Hippocampal formation (tissue), 2 donors: ENCODE results near the gene SUPV3L1.
A peak's percentile ranks its signal among the peaks of the same experiment; 100 is the strongest.
"Not testable (repeated sequence)": the region's sequence is repeated elsewhere in the genome, so short reads cannot be mapped to it uniquely, and the experiment has no call there.

Experiments used
- DNase-seq, 2 donors: peaks; one replicate each; lab custom pipeline; 2025; lab: John Stamatoyannopoulos, UW

Gene SUPV3L1

DNA sequence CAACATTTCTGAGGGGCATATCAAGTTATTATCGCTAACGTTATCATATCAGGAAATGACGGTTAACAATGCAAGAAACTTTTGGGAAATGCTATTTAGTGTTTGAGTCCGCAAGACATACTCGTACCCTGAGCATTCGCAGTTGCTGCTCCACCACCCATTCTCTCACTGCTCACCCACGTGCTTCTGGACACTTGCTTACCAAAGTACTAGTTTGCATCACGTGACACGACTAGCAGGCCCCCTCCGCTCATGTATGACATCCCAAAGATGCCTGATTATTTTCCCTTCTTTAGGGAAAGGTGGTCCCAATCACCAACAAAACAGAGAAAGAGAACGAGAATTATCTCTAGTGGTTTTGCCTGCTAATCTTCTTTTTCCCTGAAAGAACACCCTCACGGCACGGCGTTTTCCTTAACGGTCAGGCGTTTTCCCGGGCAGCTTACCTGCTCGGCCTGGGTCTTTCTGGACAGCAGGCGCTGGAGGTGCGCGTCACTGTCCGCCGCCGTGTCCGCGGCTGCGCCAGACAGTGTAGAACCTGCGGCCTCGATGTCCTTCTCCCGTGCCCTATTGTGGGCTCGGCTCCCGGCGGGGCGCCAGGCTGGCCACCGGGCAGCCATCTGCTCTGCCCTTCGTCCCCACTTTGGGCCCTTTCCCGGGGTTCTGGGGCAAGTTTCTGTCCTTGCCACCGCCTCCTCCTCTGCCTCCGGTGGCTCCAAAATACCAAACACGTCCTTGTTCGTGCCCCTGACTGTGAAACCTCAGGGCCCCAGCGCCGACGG lies at the start of gene SUPV3L1:
Gene SUPV3L1 (plus strand): TSS at position 492 of the 782 bp plus-strand sequence. CDS start 58 bp downstream, at position 550.
- DNase-seq: peak; percentile 88 to 99

DNA sequence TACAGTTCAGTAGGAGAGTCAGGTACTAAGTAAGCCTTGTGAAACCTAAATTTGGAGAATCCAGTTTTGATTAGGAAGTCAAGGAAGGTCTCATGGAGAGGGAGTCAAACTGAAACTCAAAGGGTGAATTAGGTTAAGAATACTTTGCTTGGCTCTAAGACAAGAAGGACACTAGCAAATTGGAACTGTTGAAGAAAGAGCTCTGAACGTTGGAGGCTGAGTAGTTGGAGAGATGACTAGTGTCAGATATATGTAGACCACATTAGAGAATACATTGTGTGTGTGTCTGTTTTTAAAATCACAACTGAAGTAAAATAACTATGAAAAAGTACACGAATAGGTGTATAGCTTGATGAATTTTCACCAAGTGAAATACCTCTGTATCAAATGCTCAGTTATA lies 49.8 kb upstream of the SUPV3L1 start:
- DNase-seq: no peak

DNA sequence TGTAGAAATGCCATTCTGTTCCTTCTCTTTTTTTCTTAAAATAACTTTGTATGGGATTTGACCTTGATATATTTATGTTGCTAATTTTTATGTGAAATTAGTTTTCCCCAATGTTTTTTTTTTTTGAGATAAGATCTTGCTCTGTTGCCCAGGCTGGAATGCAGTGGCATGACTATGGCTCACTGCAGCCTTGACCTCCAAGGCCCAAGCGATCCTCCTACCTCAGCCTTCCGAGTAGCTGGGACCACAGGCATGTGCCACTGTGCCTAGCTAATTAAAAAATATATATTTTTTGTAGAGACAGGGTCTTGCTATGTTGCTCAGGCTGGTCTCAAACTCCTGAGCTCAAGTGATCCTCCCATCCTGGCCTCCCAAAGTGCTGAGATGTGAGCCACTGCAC lies 40.1 kb upstream of the SUPV3L1 start:
- no peak for DNase-seq

DNA sequence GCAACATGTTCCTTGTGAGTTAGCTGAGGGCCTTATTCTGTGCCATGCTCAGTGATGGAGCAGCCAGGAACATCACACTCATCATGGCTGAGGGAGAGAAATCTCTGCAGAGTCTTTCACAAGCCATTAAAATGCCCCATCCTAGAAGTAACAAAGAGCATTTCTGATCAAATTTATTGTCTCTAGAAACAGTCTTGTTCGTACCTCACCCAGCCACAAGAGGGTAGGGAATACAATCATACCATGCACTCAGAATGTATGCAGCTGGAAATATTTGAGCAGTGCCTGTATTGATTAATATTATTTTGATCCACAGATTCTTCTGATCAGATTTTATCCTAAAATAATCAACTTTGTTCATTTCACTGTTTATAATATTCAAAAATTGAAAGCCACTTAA lies 38.7 kb upstream of the SUPV3L1 start:
- no peak for DNase-seq

DNA sequence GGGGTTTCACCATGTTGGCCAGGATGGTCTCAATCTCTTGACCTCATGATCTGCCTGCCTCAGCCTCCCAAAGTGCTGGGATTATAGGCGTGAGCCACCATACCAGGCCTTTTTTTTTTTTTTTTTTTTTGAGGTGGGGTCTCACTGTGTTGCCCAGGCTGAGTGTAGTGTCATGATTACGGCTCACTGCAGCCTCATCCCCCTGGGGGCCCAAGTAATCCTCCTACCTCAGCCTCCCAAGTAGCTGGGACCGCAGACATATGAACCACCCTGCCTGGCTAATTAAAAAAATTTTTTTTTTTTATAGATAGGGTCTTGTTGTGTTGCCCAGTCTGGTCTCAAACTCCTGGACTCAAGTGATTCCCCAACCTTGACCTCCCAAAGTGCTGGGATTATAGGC lies 38.0 kb upstream of the SUPV3L1 start:
- DNase-seq: not testable (repeated sequence)

DNA sequence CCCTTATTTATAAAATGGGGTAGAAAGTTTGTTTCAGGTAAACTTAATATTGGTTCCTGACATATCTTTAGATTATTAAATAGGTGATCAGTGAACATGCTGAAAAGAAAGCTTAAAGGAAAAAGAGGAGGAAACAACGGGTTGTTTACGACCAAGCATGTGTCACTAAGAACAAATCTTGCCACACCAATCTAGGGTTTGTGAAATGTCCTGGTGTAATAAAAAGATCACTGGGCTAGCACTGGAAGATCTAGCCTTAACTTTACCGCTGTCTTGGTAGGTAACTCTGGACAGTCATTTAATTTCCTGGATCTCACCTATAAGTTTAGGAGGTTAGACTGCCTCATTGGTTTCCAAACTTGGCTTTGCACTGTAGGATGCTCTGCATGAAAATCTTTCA lies 37.1 kb upstream of the SUPV3L1 start:
- no peak for DNase-seq

DNA sequence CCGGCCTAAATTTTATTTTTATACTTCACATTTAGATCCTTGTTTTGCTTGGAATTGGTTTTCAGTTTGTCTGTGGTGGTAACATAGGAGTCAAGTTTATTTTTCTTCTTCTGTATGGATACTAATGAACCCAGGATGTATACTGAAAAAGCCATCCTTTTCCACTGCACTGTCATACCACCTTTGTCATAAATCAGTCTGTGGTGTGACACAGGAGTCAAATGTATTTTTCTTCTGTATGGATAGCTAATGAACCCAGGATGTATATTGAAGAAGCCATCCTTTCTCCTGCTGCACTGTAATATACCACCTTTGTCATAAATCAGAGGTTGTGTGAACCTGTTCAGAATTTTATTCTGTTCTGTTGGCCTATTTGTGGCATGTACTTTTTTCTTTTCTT lies 34.7 kb upstream of the SUPV3L1 start:
- no peak for DNase-seq

DNA sequence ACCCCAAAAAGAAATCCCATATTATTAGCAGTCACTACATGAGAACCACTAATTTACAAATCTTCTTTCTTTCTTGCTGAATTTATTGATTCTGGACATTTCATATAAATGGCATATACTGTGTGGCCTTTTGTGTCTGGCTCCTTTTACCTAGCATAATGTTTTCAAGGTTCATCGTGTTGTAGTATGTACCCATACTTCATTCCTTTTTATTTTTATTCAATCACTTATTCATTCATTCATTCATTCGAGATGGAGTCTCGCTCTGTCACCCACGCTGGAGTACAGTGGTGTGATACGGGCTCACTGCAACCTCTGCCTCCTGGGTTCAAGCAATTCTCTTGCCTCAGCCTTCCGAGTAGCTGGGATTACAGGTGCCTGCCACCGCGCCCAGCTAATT lies 34.2 kb upstream of the SUPV3L1 start:
- DNase-seq: no peak

DNA sequence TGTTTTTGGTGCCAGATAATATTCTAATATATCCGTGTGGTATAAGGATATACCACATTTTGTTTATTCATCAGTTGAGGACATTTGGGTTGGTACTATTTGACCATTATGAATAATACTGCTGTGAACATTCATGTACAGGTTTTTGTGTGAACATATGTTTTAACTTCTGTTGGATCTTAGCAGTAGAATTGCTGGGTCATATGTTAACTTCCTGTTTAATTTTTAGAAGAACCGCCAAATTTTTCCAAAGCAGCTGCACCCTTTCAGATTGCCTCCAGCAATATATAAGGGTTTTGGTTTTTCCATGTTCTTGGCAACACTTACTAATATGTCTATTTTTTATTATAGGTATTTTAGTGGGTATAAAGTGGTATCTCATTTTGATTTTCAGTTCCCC lies 33.3 kb upstream of the SUPV3L1 start:
- DNase-seq: no peak

DNA sequence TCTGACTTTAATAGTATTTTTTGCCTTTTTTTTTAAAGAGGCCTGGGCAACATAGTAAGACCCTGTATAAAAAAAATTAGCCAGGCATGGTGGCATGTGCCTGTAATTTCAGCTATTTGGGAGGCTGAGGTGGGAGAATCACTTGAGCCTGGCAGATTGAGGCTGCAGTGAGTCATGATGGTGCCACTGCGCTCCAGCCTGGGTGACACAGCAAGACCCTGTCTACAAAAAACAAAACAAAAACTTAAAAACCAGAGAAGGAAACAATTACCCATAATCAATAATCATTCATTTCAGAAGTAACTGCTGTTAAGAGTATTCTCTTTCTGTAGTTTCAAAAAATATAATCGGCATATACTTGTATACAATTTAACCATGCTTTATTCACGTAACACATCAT lies 28.1 kb upstream of the SUPV3L1 start:
- DNase-seq: no peak

DNA sequence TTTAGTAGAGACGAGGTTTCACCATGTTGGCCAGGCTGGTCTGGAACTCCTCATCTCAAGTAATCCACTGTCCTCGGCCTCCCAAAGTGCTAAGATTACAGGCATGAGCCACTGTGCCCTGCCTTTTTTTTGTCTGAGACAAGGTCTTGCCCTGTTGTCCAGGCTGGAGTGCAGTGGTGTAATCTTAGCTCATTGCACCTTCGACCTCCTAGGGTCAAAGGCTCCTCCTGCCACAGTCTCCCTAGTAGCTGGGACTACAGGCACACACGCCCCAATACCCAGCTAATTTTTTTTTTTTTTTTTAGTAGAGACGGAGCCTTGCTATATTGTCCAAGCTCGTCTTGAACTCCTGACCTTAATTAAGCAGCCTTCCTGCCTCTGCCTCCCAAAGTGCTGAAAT lies 26.8 kb upstream of the SUPV3L1 start:
- no peak for DNase-seq

DNA sequence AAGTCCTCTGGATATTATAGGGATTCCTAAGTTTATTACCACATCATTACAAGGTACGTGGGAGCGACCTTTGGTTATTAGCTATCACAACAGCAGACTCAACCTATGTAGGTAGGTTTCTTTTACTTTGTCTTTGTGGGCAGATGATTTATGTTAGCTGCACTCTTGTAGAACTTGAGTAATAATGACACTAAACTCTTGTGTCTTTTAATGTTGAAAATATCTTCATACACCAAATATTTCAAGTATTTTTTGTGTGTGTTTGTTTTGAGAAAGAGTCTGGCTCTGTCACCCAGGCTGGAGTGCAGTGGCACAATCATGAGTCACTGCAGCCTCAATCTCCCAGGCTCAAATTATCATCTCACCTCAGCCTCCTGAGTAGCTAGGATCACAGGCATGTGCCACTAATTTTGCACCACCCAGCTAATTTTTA lies 19.2 kb upstream of the SUPV3L1 start:
- DNase-seq: no peak

DNA sequence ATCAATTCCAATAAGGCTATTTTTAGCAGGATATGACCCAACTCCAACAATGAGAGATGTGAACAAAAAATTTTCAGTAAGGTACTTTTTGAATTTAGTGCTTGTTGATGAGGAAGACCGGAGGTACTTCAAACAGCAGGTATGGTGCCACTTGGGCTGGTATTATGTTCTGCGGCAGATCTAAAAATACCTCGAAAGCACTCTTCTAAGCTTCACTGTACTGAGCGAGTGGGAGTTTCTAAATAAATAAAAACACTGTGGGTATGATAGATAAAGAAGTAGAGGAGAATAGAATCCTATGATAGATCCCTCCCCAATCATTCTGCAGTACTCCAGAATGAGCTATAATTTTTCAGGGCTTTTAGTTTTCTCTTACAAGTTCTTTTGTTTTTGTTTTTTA lies 11.5 kb upstream of the SUPV3L1 start:
- DNase-seq: no peak

DNA sequence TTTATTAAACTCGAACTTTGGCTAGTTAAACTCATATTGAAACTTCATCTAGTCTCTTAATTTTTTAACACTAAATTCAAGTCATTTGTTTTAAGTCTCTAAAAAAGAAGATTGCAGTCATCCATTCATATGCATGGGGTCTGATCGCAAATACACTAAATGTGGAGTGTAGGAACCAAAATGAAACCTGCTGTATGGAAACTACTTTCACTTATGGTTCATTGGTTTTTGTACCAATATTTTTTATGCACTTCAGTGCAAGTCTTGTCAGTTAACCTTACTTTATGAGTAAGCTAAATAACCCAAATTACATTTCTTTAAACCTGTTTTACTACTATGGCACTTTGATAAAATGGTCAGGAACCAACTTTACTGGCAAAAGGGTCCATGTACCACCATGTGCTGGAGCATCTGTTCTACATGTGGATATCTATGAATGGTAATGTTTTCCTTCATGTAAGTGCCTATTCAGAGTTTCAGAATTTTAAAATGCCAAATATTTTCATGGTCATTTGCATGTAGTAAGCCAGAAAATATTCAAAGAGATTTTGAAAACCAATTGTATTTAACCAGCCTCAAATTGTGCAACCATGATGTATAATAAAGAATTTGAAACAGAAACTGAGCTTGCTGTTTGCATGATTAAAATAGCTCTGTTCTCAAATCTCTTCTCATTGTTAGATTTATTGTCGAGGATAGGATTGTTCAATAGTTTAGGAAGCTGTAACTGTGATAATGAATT lies 7.6 kb upstream of the SUPV3L1 start:
- no peak for DNase-seq

DNA sequence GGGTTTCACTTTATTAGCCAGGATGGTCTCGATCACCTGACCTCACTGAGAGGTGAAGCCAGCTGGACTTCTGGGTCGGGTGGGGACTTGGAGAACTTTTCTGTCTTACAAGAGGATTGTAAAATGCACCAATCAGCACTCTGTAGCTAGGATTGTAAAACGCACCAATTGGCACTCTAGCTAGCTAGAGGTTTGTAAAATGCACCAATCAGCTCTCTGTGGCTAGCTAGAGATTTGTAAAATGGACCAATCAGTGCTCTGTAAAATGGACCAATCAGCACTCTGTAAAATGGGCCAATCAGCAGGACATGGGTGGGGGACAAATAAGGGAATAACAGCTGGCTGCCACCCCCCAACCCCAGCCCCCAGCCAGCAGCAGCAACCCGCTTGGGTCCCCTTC lies 4.7 kb upstream of the SUPV3L1 start:
- not testable (repeated sequence) for DNase-seq

DNA sequence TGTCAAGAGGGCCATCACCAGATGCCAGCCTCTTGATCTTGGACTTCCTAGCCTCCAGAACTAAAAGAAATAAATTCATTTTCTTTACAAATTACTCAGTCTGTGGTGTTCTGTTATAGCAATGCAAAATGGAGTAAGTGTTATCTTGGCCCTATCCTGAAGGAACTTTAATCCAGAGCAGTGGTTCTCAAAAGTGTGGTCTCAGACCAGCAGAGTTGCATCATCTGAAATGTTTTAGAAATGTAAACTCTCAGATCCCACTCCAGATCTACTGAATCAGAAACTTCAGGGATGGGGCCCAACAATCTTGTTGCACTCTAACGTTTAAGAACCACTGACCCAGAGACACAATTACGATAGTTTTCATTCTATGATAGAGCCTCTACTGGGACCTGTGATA lies 3.2 kb upstream of the SUPV3L1 start:
- no peak for DNase-seq

DNA sequence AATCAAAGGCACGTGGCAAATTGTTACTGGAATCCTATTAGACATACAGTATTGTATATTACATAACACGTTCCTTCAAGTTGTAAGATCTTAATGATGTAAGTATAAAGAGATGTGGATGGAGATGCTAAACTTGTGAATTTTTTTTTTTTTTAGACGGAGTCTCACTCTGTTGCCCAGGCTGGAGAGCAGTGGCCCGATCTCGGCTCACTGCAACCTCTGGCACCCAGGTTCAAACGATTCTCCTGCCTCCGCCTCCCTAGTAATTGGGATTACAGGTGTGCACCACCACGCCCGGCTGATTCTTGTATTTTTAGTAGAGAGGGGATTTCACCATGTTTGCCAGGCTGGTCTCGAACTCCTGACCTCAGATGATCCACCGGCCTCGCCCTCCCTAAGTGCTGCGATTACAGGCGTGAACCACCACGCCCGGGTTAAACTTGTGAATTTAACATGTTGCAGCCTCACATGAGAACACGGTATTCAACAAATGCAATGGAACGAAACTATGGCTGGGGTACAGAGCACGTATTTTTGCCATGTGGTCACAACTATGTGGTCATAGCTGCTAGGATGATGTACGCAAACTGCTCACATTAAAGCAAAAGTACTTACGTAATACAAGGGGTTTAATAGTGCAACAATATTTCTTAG lies 818 bp upstream of the SUPV3L1 start:
- DNase-seq: no peak

DNA sequence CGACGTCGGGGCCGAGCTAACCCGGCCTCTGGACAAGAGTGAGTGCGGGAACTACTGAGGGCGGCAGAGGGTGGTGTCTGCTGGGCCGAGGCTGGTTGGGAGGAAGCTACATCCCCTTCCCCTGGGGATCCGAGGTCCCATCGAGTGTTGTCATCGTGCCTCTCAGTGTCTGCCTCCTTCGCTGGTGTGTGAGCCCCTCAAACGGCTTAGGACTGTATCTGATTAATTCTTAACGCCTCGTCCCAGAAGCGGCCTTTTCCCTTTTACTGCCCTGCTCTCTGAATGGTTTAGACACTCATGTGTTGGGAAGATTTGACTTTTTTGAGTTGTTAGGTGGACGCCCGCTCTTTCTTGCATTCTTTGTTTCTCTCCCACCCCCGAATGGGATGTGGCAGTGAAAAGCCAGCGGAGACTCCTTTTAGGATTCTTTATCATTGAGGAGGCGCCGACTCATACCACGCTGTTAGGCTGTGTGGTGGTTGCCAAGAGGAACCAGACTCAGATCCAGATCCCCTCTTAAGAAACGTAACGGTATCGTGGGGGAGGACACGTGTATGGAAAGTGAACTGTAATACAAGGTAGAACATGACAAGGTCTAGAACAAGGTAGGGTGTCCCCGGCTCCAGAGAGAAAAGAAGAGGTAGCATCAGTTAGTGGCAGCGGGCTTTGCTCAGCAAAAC lies 631 bp downstream of the SUPV3L1 start:
- DNase-seq: no peak

DNA sequence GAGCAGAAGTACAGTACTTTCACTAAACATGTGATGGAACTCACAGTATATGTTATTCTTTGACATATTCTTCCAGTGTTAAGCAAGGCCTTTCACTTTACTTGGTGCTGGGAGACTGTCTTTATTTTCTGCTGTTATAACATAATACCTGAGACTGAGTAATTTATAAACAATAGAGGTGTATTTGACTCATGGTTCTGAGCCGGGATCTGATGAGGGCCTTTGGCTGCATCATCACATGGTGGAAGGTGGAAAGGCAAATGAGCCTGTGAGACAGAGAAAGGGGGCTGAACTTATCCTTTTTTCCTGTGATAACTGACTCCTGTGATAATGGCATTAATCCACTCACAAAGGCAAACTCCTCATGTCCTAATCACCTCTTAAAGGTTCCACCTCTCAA lies 1.4 kb downstream of the SUPV3L1 start:
- DNase-seq: no peak

DNA sequence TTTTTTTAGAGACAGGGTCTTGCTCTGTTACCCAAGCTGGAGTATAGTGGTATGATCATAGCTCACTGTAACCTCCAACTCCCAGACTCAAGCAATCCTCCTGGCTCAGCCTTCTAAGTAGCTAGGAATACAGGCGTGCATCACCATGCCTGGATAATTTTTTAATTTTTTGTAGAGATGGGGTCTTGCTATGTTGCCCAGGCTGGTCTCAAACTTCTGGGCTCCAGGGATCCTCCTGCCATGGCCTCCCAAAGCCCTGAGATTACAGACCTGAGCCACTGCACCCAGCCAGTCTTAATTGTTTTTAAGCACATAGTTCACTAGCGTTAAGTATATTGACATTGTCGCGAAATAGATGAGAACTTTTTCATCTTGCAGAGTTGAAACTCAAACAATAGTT lies 2.0 kb downstream of the SUPV3L1 start:
- DNase-seq: no peak

DNA sequence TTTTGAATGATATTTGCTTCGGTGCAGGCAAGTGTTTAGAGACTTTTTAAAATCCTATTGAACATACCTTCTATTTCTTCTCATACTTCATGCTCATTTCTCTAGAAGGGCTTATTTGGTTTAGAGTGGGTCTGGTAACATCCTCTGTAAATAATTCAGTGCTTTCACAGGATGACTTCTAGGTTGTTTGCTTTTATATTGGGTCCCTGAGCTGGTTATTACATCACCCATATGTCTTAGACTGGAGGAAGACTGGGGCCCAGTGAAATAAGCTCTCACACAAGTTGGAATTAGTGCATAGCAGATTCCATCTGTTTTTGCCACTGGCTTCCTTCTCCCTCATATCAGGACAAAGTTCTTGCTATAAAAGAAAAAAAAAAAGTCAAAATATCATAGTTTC lies 6.5 kb downstream of the SUPV3L1 start:
- no peak for DNase-seq

DNA sequence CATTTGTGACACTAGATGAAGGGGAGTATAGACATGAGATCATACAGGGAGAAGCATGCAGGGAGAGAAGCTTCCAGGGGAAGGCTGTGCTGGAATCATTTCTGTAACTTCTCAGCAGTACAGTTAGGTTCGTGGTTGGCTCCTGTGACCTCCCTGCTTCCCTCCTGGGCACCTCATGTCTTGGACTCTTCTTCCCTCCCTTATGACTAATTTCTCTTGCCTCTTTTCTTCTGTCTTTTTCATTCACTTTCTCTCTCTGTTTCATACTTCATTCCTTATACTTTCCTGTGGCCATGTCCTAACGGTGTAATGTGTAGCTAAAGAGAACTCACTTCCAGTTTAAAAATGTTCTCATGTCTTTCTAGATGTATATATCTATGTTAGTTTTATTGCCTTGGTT lies 21.0 kb downstream of the SUPV3L1 start:
- no peak for DNase-seq
